ENCODE results near the gene RSRC1. TPM values are rescaled to one million over a fixed set of nuclear protein-coding genes. Genes with fewer than 3 reads are reported as not detected.

The RSRC1 gene
- total and polyA plus RNA-seq, 2 of the 8 experiments (the other 6 are each of a cell fraction or from before 2014, with no cell fraction given): 2.0 to 27.9 TPM

- TF ChIP-seq ATF3 (IDR thresholded peaks at IDR 0.05; ENCODE audit: insufficient read depth, low read depth, low read length) (no peak), E2F6 (IDR thresholded peaks at IDR 0.05) (no peak), SP2 (IDR thresholded peaks at IDR 0.05; ENCODE audit: low read length) (no peak), NANOG (IDR thresholded peaks at IDR 0.05; ENCODE audit: insufficient read depth, low read depth, low read length, poor library complexity, severe bottlenecking) (no peak), EZH2 (IDR thresholded peaks at IDR 0.05; ENCODE audit: low read depth, low read length, severe bottlenecking) (no peak)
Measured at GRCh38 chr3:158431829-158432228, 321.9 kb downstream of the RSRC1 start (continued).

All from H1 (cell line).